ENCODE measurements around the gene PDE4D.

PDE4D gene

DNA sequence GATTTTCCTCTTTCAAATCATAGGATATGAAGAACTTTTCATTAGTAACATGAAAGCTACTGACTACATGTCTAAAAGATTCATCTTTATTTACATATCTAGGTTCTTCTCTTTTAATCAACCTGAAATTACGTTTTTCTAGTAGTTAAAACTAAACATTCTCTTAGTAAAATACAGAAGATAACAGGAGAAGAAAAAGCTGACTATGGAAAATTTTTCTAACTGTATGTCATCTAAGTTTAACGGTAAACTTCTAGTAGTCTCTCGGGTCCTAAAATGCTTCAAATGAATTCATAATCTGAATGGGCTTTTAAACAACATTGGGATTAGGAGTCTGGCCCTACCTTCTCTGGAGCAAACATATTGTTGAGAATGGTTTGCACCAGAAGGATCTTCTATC, 151.9 kb downstream of the PDE4D start:
- DNase-seq (ENCODE audit: low read depth), result no peak

DNA sequence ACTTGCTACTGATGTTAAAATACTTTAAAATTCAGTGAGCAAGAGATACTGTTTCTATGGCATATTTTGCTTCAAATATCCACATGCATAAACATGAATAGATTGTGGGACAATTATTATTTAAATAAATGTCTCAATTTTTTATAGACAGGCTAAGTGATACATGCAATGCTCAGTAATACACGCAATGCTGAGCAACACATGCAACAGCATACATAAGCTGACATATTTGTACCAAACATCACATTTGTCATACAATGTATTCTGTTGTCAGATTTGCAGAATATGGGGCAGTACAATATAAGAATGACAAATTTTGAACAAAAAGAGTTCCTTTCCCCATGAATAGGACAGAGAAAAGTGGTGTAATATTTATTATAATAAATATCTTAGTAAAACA, 155.5 kb downstream of the PDE4D start:
- no peak for DNase-seq (ENCODE audit: low read depth)

DNA sequence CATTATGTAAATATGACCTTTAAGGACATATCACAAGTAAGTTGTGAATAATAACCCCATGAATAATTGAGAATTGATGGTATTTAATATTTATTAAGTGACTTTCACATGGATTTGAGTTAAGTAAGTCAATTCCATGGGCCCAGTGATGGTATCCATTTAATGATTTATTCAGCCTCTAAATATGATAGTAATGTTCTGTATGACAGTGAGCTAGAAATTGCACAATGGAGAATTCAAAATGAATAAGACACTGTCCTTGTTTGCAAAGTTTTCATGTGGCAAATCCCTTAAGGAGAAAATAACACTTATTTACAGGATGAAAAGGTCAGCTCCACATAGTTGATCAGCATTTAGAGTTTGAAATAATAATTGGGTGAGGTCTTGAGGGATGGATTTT, 160.7 kb downstream of the PDE4D start:
- DNase-seq (ENCODE audit: low read depth), result no peak

DNA sequence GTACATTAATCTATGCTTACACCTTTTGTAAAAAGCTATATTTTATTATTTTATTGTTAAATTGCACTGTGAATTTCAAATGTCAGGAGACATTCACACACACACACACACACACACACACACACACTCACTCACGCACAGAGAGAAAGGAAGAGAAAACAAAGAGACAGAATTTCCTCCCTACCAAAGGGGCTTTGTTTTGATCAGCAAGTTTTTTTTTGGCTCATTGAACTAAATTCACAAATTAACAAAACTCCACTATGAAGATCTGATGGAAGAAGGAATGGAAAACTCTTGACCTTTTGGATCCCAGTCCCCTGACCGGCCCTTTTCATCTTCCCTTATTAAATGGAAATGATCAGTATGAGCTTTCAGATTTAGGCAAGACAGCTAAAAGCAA, 161.2 kb downstream of the PDE4D start:
- no peak for DNase-seq (ENCODE audit: low read depth)

DNA sequence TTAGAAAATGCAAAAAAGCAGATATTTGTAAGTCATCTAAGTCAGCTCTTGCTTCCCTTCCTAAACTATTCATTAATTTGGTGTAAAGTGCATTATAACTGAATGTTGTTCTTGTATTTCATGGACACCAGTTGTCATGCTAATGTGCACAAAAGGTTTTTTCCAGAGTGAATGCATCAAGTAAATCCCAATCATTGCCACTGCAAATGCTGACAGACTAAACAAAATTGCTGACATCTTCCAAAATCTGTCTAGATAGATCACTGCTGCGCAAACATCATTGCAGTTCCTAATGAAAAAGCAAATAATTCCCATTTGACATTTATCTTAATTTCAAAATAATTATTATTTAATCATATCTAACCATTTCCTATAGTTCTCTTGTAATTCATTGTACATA, 161.7 kb downstream of the PDE4D start:
- no peak for DNase-seq (ENCODE audit: low read depth)

DNA sequence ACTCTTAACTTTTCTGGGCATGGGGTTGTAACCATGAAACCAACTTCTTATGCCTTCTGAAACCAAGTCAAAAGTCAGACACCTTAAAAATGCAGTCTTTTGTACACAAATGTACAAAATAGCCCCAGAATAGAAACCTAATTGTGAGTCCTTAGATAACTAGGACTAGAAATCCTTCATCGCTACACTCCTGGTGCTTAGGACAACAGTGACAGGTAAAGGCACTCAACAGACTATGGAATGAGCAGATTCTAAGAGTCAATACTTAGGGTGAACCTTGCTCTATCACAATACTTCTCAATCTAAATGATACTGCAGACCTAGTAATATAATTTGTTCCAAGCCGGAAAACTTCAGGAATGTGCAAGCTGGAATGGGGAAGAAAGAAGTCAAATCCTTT, 163.7 kb downstream of the PDE4D start:
- no peak for DNase-seq (ENCODE audit: low read depth)

DNA sequence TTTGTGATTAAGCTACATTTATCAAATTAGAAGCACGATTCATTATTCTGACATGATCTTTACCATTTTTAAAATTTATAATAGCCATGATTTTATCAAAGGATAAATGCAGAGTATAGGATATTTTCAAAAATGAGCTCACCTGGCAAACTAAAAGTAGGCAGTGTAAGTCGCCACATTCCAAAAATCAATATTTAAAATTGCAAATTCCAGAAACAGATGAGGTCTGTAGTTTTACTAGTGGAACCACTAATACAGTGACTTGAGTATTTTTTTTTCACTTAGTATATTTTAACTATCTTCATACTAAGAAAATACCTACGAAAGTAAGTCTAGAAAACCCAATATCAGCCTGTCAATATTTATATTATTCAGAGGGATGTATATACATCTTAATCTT, 164.2 kb downstream of the PDE4D start:
- no peak for DNase-seq (ENCODE audit: low read depth)

DNA sequence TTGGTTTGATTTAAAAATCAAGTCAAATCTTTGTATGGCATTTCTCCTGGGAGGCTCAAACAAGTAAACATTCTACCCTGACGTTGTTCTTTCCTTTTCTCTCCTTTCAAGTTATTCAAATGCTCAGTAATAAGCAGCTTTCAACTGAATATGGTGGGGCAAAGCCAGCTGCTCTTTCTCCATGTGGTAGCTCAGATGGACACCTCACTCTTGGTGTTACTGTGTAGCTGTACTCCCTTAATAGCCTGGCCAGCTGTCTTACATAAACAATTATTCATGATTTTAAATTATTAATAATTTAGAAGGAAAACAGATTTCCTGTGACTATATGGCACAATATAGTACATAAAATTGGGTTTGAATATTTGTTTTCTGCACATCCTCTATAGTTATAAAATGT, 165.2 kb downstream of the PDE4D start:
- DNase-seq (ENCODE audit: low read depth), result no peak

DNA sequence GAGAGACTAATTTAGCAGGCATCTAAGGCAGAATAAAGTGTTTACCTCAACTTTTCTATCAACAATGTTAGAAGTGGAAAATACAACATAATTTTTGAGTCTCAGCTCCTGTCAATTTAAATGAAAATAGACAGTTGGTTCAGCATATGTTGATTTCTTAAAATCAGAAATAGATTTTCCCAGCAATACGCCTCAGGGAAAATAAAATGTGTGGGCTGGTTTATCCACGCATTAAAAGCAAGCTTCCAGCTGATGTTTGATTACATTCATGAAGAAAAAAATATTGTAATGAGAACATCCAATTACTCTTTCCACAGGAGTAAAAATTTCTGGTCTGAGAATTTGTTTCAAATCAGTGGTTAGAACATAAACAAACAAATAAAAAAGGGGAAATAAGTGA, 166.3 kb downstream of the PDE4D start:
- DNase-seq (ENCODE audit: low read depth), result no peak

DNA sequence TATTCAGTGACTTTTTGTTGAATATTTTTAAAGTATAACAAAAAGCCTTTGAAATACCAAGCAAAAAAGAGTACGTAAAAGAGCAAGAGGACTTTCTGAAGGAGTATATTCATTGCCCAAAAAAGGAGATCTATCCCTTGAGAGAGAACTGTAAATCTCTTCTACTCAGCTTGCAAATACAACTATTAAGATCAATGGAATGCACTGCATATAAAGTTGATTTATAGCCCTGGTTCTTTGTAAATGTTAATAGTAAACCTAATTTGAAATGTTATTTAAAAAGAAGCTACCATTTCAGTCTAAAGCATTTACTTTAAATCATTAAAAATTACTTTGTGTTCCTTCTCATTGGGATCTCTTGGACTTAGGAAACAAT, 168.1 kb downstream of the PDE4D start:
- DNase-seq (ENCODE audit: low read depth), result no peak

DNA sequence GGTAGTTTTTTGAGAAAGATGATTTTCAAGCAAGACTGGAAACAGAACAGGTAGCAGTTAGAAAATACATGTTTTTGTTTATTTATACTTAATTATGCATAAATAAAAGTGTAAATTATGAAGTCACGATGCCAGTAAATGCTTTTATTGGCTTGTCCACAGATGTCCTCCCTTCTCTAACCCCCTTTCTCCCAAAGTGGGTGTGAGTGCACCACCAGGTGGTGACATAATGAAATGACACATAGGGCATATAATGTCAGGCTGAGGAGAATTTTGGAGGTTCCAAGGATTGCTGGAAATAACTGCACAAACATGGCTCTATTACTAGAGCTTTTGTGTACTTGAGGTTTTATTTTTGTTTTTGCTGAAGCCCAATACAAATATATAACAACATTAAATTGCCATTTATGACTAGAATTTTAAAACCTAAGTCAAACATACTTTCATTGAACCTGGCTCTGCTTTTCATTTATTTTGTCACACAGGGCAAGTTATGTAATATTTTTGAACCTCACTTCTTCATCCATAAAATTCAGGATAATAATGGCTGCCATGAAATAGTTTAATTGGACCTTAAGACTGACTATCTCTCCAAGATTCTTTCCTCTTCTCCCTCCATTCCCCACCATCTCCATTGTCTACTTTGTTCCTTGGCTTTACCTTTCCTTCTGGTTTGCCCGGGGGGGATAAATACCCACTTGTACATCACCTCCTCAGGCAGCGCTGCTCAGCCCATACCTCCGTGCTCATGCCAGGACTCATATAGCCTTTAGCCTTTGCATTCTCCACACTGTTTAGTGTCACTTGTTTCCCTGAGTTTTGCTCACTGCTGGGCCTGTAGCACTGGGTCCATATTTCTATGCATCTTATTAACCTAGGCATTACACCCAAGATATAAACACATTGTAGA, 168.8 kb downstream of the PDE4D start:
- no peak for DNase-seq (ENCODE audit: low read depth)

DNA sequence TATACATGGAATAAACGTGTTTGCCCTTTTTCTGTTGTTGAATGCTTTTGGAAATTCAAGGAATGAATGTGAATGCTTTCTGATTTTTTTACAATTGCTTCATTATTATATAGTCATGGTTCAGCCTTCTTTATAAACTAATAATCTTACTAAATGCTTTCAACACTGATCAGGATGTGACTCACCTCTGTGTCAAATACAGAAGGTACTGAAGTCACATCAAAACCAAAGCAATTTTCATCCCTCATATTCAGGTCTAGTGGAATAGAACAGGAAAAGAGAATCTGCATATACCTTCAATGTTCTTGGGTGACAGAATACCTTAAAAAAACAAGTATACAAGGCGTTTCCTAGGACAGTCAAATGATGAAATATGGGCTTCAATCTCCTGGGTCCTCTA, 170.7 kb downstream of the PDE4D start:
- DNase-seq (ENCODE audit: low read depth), result no peak

DNA sequence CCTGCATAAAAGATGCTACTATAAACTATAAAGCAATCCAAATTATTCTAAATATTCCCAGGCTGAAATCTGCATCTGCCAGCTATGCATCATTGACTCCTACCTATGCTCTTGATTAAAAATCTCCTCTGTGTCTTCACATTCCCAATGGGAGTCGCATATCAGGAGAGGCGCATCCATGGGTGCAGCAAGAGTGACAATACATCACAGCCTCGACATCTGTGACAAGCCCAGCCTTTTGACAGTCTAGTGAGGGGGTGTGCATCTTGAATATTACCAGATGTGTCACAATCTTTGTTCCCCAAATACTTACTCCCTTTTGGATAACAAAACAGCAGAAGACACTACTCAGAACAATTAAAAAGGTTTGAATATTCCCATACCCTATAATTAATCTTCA, 171.8 kb downstream of the PDE4D start:
- no peak for DNase-seq (ENCODE audit: low read depth)

DNA sequence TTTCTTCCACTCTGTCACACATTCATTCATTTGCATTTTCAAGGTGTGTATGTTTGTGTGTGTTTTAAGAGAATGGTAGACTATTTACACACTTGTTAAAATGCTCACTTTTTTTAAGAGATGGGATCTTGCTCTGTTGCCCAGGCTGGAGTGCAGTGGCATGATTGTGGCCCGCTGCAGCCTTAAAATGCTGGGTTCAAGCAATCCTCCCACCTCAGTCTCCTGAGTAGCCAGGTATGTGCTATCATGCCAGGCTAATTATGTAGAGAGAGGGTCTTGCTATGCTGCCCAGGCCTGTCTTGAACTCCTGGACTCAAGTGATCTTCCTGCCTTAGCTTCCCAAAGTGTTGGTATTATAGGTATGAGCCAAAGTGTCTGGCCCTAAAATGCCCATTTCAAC, 173.5 kb downstream of the PDE4D start:
- DNase-seq (ENCODE audit: low read depth), result no peak

DNA sequence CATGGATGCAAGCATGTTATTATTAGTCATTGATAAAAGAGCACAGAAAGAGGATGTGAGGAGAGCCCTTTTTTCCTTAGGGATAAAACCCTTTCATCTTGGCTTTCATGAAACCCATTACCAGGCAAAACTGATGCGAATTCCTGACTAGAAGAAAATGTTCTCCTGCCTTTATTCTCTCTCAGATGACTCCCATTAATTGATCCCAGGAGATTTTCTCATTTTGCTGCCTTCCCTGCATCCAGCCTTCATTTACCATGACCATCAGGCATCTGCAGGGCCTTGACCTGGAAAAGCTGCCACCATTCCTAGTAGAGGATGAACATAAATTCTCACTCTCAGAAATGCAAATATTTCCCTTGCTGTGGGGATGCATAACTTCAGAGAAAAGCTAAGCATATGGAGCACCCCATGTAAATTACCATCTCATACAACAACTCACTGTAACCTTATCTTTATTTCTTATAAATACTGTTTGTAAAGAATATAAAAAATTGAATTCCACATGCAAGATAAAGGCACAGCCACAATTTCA, 176.5 kb downstream of the PDE4D start:
- DNase-seq (ENCODE audit: low read depth), result no peak

DNA sequence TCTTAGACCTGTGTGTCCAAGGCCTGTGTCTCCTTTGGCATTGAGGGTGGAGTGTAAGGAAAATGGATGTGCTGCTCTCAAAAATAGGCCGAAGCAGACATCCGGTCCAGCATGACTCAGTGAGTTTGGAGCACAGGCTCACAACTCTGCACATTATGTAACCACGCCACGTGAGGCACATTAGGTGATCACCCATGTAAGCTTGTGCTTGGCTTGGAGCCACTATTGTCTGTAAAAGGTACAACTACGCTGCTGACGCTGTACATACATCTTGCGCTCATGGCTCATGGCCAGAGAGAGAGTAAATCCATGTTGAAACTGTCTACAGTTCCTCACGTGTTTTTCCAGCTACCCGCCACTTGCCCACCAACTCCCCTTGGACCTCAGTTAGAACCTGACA, 177.5 kb downstream of the PDE4D start:
- no peak for DNase-seq (ENCODE audit: low read depth)

DNA sequence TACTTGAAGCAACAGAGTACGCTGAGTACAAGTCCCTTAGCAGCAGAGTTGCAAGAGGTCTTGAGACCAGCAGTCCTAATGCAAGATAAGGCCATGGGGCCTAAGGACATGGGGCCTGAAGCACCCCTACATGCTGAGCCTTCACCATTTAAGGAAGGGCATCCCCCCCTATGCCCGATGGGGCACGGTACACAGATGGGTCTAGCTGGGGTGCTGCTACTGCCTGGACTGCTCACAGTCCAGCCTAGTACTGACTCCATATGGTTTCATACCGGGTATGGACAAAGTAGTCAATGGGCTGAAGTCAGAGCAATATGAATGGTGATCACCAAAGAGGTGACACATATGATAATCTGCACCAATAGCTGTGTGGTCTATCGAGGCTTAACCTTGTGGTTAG, 178.3 kb downstream of the PDE4D start:
- no peak for DNase-seq (ENCODE audit: low read depth)

DNA sequence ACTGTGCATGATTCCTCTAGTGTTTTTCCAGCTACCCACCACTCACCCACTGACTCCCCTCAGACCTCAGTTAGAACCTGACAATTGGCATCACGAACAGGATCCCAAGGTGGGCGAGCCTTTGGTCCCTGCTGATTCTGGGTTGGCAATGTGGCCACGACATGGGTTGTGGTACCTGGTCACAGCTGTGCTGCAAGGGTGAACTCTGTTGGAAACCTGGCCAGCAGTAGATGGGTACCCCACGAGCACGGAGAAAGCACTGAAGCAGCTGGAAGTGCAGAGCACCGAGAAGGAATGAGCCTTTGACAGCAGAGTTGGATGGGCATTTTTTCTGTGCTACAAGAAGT, 180.1 kb downstream of the PDE4D start:
- DNase-seq (ENCODE audit: low read depth), result no peak

DNA sequence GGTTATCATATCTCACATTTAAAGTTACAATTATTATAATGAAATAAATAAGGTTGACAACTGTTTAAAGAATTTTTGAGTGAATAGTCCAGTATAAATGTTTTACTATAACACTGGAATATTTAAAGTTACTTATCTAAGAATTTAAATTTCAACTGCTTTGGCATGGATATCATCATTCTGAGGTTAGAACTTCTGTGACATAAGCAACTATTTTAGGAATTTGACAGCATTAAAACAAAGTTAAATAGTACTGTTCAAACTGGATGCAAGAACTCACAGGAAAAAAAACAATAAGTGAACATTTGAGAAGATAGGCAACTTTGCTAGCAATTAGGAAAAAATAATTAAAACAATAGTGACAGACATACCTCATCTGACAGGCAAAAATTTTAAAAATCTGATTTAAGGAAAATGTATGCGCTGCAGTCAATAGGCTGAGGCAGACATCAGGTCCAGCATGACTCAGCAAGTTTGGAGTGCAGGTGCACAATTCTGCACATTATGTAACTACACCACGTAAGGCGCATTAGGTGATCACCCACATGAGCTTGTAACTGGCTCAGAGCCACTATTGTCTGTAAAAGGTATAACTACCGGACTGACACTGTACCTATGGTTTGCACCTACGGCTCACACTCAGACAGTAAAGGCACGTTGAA, 180.6 kb downstream of the PDE4D start:
- DNase-seq (ENCODE audit: low read depth), result no peak

DNA sequence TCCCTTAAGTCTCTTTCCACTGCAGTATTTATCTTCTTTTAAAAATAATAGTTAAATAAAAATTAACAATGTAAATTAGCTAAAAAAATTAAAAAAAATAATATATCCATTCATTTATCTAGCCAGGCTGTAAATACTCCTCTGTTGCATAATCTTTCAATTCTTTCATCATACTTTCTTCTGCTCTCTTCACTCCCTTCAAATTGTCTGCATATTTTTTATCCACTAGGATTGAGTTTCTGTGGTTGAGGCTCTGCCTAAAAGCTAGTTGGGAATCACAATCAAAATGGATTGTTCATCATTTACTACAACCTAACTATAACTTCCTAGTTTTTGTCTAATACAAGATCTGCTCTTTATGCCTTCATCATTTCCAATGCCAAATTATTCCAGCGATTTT, 182.2 kb downstream of the PDE4D start:
- no peak for DNase-seq (ENCODE audit: low read depth)

DNA sequence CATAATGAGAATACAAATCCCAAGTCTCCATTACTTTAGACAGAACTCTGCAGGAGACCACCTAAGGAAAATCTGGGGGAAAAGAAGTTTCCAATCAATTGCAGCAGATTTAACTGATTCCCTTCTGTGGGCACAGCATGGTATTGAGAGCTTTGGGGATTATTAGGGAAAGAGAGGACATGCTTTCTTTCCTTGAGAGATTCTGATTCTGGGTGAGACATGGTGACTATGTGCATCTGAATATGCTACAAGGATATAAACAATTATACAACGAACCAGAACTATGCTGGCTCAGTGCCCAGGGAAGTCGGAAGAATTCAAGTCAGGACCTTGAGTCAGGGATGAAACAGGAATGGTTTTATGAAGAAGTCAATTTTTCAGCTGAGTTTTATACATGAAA, 183.7 kb downstream of the PDE4D start:
- no peak for DNase-seq (ENCODE audit: low read depth)

DNA sequence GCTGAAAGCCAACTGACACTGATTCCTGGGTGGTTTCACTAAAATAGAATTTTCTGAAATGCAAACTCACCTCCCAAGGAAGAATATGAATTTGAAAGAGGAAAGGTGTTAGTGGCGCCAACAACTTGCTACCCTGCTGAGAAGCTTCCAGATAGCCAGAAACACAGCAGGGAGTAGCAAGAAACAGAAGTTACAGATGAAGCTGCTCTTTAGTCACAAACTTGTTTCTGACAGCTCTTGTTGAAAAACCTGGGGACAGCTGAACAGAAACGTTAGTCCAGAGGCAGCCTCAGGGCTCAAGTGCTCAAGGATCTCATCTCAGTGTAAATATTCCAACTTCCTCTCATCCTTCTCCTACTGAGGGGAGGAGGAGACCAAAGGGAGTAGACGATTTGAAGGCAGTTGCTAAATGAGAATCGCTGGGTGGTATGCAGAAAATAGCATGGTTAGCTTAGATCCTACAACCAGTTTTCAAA, 184.1 kb downstream of the PDE4D start:
- no peak for DNase-seq (ENCODE audit: low read depth)

DNA sequence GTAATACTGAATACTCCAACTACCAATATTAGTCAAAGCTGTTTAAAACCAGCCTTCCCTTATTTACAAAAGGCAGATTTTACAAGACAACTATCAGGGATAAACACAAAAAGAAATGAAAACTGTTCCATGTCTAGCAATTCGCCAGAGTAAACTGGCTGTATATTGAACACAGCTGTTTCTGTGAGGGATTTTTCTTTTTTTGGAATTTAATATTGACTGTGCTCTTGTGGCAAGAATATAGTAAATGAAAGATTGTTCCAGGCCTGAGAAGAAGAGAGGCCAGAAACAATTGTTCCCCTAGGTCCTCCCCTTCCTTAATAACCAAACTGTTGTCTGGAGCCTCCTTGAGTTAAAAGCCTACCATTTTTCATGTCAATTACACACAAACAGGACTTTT, 188.6 kb downstream of the PDE4D start:
- DNase-seq (ENCODE audit: low read depth), result no peak

DNA sequence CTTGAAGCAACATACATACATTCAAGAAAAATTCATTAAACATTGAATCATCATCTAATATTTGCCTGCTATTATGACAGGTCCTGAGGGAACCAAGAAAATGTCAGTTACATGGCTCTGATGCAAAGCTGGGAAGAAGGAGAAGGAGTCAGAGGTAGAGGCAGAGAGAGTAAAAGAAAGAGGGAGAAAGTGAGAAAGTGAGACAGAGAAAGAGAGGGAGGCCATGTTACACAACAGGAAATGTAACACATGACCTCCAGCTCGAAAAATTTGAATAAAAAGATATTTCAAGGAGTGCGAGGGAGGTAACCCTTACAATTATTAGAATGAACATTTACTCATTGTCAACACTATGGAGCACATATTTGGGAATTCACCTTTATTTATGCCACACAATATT, 189.7 kb downstream of the PDE4D start:
- DNase-seq (ENCODE audit: low read depth), result no peak
